G401 (cell line): Measurements from ENCODE around the gene PSMA3. TPM values are rescaled to one million over a fixed set of nuclear protein-coding genes. Genes with fewer than 3 reads are reported as not detected.
"Not testable (repeated sequence)": the region's sequence is repeated elsewhere in the genome, so short reads cannot be mapped to it uniquely, and the experiment has no call there.

Experiments used
- DNase-seq: peaks from one replicate; pipeline ENCODE4 v3.0.0-alpha.2; 2015; ENCODE audit warnings: low spot score
- in situ Hi-C: cut with HindIII; loops from 2 replicates; pipeline ENCODE4 v1.10.0; 2016; ENCODE audit warnings: low sequenced_read_pairs, mixed read lengths
- total RNA-seq: library from RNA; depleted of rRNA; stranded (reverse); fragments of >200 nt; shearing (Covaris generic); gene quantifications from 2 replicates; pipeline ENCODE4 v1.2.3, GENCODE V29; 2014

Gene PSMA3
- total RNA-seq, 1 experiment from 2014 or later: 305 TPM

DNA sequence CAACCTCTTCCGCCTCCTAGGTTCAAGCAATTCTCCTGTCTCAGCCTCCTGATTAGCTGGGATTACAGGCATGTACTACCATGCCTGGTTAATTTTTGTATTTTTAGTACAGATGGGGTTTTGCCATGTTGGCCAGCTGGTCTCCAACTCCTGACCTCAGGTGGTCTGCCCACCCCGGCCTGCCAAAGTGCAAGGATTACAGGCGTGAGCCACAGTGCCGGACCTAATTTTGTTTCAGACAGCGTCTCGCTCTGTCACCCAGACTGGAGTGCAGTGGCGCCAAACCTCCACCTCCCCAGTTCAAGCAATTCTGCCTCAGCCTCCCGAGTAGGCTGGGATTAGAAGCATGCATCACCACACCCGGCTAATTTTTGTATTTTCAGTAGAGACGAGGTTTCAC is 17.4 kb downstream of the PSMA3 start:
- peak; percentile 46 for DNase-seq
- in situ Hi-C loops: not testable (repeated sequence)

DNA sequence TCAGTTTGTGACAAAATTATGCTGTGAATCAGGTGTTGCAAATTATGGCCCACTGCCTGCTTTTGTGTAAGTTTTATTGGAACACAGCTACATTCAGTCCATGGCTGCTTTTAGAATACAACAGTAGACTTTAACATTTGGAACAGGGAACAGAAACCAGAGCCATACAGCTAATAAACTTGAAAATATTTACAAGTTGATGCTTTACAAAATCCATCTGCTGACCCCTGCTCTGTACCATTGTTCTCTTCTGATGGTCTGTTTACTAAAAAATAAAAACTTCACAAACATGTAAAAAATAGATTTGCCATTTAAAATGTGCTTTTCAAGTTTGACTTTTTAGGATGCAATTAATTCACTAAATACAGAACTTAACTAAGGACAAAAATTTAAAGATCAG is 20.8 kb downstream of the PSMA3 start:
- DNase-seq: no peak
- in situ Hi-C loops: no loop called here

DNA sequence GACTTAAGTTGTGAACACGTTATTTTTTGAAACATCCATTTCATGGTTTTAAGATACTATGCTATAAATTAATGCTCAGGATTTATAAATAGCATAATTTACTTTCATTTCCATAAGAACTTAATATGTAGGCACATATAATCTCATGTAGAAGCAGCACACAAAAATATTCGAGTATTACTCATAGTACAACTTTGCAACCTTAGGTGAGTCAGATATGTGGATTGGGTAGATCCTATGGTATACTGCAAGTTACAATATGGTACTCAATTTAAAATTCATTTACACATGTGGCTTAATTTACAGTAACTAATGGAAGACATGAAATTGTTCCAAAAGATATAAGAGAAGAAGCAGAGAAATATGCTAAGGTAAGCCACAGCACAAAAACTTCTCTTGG is 26.0 kb downstream of the PSMA3 start:
- DNase-seq: no peak
- in situ Hi-C loops: no loop called here

DNA sequence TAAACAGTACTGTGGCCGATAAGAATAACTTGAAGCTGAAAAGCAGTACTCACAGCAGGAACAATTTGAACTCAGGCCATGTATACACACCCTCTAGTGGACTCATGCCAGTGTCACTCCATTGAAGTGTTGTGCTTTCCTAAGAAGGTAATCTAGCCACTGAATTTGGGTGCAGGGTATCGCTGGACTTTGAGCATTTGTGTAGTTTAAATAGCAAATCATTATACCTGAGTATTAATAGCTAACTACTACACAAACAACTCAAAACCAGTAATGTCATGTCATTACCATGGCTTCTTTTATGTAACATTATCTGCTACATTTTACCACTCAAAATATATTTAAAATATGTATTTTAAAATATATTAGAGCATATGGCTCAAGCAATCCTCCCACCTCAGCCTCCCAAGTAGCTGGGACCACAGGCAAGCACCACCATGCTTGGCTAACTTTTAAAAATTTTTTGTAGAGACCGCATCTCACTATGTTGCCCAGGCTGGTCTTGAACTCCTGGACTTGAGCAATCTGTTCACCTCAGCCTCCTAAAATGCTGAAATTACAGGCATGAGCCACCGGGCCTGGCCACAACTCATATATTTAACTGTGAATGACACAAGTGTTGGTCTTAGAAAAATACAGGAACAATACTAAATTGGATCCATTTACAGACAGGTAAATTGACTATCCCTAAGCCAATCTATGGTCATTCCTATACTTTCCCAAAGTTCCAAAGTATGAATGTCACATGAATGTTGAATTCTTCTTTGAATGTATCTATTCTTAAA is 28.1 kb downstream of the PSMA3 start:
- in situ Hi-C loops: no loop called here
- peak; percentile 47 for DNase-seq

DNA sequence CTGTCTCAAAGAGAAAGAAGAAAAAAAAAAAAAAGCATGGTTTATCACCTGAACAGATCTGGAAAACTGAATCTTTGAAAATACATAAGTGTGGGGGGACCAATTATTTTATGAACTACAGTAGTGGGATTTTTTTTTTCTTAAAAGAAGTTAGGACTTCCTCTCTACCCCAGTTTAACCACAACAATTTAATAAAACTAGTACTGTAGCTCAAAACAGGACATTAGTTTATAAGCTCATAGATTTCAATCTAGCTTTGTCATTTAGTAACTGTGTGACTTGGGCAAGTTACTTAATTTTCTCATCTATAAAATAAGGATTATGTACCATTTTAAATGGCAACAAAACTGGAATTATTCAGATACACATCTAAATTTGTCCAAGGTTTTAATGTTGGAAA is 30.2 kb downstream of the PSMA3 start:
- in situ Hi-C loops: no loop called here
- DNase-seq: no peak

DNA sequence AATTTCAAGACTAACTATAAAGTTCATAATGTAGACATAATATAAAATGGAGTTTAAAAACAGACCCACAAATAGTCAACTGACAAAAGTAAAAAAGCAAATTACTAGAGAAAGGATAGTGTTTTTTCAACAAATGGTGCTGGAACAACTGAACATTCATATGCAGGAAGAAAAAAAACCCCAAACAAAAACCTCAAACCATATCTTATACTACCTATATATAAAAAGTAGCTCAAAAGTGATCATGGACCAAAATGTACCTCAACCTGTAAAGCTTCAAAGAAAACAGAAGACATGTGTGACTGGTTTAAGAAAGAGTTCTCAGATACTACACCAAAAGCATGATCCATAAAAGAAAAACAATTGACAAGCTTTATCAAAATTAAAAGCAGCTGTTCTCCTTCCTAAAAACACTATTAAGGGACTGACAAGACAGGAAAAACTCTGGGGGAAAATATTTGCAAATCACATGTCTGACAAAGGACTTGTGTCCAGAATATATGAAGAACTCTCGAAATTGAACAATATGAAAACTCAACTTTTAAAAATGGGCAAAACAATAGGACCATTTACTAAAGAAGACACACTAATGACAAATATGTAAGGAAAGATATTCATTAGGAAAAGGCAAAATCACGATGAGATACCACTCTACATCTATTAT is 31.0 kb downstream of the PSMA3 start:
- in situ Hi-C loops: no loop called here
- DNase-seq: no peak

DNA sequence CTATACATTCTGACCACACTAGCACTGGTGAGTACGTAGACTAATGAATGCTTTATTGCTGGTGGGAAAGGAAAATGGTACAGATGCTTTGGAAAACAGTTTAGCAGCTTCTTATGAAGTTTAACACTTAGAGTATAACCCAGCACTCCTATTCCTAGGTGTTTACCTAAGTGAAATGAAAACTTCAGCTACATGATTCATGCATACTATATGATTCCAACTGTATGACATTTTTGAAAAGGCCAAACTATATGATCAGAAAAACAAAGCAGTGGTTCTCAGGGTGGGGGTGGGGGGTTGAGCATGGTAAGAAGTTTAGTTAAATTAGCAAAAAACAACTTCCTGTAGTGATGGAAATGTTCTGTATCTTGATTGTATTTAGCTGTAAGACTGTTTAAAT is 31.6 kb downstream of the PSMA3 start:
- no peak for DNase-seq
- in situ Hi-C loops: no loop called here

DNA sequence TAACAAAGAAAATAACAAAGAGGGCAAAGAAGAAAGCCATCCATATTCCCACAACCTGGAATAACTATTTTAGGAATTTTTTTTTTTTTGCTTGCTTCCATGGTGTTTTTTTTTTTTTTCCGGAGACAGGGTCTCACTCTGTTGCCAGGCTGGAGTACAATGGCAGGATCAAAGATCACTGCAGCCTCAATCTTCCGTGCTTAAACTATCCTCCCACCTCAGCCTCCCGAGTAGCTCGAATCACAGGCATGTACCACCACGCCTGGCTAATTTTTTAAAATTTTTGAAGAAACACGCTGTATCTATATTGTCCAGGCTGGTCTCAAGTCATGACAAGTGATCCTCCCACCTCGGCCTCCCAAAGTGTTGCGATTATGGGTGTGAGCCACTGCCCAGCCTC is 33.5 kb downstream of the PSMA3 start:
- in situ Hi-C loops: no loop called here

DNA sequence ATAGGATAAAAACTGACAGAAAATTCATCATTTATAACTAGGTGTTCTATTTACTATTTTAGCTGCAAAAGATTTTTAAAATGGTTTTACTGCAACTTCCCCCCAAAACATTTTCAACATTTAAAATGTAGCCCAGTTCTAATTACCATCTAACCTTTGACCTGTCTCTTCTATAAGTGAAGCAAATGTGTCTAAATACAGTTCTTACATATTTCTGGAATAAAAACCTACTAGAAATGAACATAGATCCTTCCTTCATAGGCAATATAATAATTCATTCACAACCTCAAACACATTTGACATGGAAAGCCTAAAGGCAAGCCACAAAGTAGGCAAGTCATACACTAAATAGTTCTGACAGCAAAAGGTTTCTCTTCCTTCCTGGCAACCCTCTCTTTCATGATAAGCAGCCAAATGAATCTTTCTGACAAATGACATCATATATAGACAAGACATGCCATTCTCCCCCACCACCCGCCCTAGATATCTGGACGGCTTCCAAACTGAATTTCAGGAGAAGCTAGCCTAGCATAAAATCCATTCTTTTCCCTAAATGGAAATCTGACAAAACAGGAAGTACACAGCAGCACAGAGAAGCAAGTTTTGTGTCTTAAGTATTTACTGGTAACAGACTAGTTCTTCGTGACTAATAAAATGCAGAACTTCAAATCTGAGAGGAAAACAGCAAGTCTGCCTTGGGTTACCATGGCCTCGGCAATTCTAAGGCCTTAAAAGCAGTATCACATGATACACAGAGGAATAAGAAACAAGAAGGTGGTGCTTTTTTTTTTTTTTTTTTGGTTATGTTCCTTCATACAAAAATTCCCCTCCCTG is 36.5 kb downstream of the PSMA3 start:
- peak; percentile 46 for DNase-seq
- in situ Hi-C loops: no loop called here

More for the DNA sequence above, 33.5 kb downstream of the PSMA3 start:
- no peak for DNase-seq

DNA sequence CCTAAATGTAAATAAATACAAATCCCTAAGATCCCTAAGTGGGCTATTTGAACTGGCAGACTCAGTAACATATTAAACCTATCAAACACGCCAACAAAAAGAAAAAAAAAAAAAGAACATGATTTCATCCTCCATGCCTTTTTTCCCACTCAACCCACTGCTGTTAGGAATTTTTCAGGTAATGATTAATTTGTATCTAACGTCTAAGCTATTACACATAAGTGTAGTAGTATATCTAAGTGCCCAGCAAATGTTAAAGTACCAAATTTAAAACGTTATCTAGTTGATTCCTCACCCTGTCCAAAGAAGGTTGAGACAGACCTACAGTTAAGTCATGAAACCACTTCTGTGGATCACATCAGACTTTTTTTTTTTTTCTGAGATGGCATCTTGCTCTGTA is 37.3 kb downstream of the PSMA3 start:
- in situ Hi-C loops: no loop called here
- DNase-seq: no peak

DNA sequence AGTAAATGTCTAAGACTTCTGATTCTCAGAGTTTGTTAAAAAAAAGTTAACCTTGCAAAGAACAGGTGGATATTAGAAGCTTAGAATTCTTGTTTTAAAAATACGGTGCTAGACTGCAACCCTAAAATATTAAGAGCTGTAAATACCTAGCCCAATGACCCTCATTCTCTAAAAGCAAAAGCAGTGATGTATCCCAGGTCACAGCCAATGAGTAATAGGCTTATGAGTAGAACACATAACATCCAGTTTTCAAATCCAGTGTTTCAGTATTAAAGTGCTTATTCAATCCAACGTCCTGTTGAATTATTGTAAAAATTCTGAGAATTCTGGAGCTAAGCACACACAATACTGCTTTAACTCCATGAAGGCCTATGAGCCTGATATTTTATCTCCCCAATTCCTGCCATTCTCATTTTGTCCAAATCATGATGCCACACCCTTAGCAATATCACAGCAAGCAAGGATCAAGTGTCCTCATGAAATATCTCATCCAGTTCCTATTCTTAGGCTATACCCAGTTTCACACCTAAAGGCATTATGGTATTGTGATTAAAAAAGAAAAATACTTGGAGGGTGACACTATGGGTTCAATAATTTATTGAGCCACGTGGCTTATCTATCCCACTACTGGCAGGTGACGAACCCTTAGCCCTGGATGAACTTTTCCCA is 38.4 kb downstream of the PSMA3 start:
- no peak for DNase-seq
- in situ Hi-C loops: no loop called here

DNA sequence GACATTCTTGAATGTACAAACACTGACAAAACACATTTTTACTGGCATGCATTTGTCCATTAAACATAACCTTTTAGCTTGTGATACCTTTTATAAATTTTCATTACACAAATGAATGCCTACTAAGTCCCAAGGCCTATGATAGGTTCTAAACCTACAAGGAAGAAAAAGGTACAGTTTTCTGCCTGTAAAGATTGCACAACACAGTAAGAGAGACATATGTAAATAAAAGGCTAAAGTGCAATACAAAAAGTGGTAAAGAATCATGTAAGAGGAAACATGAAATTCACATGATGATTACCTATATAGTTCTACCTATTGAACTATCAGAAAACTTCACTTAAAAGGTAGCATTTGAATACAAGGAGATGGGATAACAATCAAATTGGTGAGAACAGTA is 39.1 kb downstream of the PSMA3 start:
- in situ Hi-C loops: no loop called here
- no peak for DNase-seq

DNA sequence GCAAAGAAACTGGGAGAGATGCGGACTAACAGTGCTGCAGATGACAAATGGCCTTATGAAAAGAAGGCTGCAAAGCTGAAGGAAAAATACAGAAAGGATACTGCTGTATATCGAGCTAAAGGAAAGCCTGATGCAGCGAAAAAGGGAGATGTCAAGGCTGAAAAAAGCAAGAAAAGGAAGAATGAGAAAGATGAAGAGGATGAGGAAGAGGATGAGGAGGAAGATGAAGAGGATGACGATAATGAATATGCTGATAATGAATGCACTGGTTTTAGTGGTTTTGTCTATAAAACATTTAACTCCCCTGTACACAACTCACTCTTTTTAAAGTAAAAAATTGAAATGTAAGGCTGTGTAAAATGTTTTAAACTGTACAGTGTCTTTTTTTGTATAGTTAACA is 40.5 kb downstream of the PSMA3 start:
- DNase-seq: no peak
- in situ Hi-C loops: no loop called here

DNA sequence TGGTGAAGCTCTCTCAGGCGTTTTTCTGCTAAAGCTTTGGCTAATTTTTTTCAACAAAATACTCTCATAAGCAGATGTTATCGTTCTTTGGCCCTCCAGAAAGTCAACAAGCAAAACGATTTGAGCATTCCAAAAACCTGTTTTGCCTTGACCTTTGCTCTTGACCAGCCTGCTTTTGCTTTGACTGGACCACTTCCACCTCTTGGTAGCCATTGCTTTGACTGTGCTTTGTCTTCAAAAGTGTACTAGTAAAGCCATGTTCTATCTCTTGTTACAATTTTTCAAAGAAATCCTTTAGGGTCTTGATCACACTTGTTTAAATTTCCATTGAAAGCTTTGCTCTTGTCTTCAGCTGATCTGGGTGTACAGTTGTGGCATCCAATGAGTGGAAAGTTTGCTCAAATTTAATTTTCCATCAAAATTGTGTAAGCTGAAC is 43.0 kb downstream of the PSMA3 start:
- DNase-seq: no peak
- in situ Hi-C loops: no loop called here

DNA sequence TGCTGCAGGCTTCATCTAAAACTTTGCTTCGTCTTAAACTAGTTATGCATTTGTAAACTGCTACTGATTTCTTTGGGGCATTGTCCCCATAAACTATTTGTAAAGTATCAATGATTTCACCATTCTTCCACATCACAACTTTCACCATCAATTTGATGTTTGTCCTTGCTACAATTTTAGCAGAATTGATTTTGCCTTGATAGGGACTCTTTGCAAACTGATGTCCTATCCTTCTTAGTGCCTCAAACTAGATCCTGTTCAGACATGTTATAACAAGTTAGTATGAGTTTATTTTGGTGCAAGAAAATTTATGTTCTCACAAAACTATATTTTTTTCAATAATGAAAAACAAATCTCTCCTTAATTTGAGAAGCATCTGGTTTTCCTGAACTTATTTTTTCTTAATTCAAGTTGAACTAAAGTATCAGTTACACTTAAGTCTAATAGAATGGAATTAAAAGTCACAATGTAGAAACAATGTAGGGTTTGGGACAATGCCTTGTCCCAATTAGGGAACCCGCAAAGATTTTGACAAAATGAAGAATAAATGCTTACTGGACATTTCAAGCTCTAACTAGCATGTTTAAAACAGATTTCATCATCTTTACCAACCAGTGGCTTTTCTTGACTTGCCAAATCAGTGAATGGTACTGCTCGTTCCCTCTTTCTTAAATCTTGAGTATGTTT is 43.6 kb downstream of the PSMA3 start:
- no peak for DNase-seq
- in situ Hi-C loops: no loop called here

DNA sequence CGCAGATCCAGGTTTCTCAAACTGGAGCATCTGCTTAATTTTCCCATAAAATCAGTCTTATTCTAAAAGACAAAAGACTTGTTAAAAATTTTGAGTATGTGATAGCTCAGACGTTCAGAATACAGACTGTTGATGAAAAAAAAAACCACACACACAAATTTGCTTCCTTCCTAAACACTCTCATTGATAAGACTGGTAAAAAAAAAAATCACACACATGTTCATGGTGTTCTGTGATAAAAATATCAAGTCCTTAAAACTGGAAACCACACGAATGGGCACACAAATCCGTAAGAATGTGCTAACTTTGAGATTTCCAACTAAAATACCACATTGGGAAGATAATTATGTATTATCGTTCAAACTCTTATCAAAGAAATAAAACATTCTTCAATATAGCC is 47.0 kb downstream of the PSMA3 start:
- no peak for DNase-seq
- in situ Hi-C loops: no loop called here

DNA sequence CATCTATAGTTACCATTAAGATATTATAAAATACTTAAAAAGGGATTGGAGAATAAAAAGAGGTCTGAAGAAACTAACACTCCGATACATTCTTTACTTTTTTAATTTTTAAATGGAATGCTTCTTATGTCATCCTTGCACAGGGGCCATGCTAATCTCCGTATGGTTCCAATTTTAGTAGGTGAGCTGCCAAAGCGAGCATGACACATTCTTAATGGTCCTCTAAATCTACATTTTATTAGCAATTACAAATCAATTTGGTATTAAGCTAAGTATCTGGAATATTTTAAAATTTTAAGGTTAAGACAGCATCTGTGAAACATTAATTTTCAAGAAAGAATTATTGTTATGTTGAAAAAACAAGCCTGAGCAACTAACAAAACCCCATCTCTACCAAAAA is 47.5 kb downstream of the PSMA3 start:
- no peak for DNase-seq

DNA sequence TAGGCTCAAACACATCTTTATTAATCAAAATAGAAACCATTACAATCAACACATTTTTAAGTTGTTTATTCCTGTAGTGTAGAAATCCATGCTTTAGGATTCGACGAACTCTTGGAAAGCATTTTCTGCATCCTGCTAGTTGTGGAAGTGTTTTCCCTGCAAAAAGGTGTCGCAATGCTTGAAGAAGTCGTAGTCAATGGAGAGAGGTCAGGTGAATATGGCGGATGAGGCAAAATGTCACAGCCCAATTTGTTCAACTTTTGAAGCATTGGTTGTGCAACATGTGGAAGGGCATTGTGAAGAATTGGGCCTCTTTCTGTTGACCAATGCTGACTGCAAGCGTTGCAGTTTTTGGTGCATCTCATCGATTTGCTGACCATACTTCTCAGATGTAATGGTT is 49.6 kb downstream of the PSMA3 start:
- in situ Hi-C loops: no loop called here
- DNase-seq: no peak

More for the DNA sequence above, 47.5 kb downstream of the PSMA3 start:
- in situ Hi-C loops: no loop called here

DNA sequence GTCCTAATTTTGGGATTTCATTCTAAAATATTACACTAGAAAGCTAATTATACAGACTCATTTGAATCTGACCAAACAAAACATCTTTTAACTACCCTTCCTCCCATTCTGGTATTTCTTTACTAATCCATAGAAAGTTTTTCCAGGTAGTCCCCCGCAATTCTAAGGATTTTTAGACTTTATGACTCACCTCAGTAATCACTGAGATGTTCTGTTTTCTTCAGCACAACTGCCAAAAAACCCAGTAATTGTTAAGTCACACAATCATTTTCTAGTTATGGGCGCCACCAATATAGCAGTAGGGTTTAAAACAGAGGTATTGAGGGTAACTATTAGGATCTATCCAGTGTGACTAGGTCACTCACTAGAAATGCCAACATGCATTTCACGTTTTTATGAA is 52.1 kb downstream of the PSMA3 start:
- DNase-seq: peak; percentile 15
- in situ Hi-C loops: no loop called here
